ENCODE results near the gene GSC.
"Not testable (repeated sequence)": the region's sequence is repeated elsewhere in the genome, so short reads cannot be mapped to it uniquely, and the experiment has no call there.

DNA sequence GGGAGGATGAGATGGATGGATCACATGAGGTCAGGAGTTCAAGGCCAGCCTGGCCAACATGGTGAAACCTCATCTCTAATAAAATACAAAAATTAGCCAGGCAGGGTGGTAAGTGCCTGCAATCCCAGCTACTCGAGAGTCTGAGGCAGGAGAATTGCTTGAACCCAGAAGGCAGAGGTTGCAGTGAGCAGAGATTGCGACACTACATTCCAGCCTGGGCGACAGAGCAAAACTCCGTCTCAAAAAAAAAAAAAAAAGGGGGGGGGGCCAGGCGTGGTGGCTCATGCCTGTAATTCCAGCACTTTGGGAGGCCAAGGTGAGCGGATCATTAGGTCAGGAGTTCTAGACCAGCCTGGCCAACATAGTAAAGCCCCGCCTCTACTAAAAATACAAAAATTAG, 22.8 kb downstream of the GSC start:
- TF ChIP-seq, protein P1, sequence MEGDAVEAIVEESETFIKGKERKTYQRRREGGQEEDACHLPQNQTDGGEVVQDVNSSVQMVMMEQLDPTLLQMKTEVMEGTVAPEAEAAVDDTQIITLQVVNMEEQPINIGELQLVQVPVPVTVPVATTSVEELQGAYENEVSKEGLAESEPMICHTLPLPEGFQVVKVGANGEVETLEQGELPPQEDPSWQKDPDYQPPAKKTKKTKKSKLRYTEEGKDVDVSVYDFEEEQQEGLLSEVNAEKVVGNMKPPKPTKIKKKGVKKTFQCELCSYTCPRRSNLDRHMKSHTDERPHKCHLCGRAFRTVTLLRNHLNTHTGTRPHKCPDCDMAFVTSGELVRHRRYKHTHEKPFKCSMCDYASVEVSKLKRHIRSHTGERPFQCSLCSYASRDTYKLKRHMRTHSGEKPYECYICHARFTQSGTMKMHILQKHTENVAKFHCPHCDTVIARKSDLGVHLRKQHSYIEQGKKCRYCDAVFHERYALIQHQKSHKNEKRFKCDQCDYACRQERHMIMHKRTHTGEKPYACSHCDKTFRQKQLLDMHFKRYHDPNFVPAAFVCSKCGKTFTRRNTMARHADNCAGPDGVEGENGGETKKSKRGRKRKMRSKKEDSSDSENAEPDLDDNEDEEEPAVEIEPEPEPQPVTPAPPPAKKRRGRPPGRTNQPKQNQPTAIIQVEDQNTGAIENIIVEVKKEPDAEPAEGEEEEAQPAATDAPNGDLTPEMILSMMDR (IDR thresholded peaks at IDR 0.05): not testable (repeated sequence)
- not testable (repeated sequence) for TF ChIP-seq POLR2A (IDR thresholded peaks at IDR 0.05)
